HUDEP-2 (cell line): Measurements from ENCODE around the gene CFAP69.
"Not testable (repeated sequence)": the region's sequence is repeated elsewhere in the genome, so short reads cannot be mapped to it uniquely, and the experiment has no call there.

Experiments
- DNase-seq, 76 experiments: peaks; one replicate each; lab custom pipeline; 2025; ENCODE audit not compliant: unreplicated experiment in 76 of 76; lab: John Stamatoyannopoulos, UW

The CFAP69 gene

DNA sequence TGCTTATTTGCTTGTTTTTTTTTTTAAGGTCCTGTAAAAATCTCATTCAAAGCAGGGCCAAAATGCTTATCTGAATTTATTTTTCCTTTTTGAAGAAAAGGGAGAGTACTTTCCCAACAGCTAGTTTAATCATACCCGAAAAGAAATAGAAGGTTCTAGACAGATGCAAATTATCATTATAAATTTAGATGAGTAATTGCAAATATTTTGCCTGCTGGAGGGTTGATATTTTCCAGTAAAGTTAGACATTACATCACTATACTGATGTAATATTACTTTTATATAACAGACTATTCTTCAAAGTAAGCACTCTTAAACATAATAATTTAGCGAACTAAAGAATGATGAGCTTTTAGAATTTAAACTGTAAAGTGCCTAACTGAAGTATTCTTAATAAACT, 14.1 kb upstream of the CFAP69 start:
- no peak for DNase-seq

DNA sequence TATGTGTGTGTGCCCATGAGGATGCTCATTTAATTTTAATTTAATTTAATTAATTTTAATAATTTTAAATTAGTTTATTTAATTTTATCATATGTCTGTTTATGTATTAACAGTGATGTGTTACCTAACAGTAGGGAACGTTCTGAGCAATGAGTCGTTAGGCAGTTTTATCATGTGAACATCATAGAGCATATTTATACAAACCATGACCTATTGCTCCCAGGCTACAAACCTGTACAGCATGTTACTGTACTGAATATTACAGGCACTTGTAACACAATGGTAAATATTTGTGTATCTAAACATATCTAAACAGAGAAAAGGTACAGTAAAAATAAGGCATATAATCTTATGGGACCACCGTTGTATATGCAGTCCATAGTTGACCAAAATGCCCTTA, 13.7 kb upstream of the CFAP69 start:
- no peak for DNase-seq

DNA sequence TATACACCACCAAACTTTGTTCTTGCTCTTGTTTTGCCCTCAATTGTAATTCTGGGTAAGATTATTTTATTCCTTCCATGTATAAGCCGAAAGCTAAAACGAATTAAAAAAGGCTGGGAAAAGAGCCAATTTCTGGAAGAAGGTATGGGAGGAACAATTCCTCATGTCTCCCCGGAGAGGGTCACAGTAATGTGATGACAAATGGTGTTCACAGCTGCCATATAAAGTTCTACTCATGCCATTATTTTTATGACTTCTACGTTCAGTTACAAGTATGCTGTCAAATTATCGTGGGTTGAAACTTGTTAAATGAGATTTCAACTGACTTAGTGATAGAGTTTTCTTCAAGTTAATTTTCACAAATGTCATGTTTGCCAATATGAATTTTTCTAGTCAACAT, 12.5 kb upstream of the CFAP69 start:
- no peak for DNase-seq

DNA sequence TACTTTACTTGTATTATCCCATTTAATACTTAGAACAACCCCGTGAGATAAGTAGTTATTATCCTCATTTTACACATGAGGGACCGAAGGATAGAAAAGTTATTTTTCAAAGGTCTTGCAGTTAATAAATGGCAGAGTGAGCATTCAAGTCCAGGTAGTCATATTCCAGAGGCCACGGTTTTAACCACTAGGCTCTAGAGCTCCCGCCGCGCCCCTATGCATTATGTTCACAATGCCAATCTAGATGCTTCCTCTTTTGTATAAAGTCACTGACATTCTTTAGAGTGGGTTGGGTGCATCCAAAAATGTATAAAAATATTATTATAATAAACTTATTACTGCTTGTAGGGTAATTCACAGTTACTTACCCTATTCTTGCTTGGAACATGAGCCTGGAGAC, 11.4 kb upstream of the CFAP69 start:
- no peak for DNase-seq

DNA sequence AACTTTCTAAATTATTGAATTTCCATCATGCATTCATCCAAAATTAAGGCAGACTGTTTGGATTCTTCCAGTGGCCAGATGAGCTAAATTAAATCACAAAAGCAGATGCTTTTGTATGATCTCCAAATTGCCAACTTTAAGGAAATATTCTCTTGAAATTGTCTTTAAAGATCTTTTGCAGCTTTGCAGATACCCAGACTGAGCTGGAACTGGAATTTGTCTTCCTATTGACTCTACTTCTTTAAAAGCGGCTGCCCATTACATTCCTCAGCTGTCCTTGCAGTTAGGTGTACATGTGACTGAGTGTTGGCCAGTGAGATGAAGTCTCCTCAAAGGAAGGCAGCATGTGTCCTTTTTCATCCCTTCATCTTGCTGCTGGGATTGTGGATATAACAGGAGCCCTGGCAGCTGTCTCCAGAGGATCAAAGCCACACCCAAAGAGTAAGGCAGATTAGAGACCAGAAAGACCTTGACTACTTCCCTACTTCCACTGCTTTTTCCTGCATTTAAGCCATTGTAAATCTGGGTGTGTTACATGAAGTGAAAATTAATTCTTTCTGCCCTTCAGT, 8.2 kb upstream of the CFAP69 start:
- no peak for DNase-seq

DNA sequence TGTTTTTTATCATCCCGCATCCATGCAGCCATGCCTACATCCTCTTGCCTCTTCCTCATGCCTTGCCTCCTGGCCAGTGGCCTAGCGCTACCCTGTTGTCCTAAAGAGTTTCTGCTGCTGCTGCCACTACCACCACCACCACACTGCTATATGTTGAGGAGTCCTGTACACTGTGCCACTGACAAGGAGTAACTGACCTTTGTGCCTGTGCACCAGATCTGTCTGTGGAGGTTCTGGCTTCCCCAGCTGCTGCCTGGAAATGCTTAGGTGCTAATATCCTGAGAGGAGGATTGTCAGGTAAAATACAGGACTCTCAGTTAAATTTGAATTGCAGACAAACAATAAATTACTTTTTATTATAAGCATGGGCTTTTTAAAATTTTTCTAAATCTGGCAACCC, 7.0 kb upstream of the CFAP69 start:
- no peak for DNase-seq

DNA sequence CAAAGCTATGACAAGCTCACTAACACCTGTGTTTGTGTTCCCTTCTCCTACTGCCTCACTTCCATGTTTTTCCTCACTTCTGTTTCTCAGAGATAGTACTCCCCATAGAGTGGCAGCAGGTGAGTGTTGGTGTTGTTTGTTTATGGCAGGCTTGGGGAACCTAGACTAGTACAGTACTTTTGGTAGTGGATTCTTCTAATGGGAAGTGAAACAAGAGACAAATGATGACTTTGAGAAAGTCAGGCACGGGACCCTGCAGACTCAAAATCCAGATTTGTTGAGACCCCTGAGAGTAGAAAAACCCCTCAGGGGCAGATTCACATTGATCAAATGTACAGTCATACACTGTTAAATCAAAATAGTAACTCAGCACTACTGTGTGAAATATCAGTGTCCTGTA, 6.4 kb upstream of the CFAP69 start:
- DNase-seq, result no peak

DNA sequence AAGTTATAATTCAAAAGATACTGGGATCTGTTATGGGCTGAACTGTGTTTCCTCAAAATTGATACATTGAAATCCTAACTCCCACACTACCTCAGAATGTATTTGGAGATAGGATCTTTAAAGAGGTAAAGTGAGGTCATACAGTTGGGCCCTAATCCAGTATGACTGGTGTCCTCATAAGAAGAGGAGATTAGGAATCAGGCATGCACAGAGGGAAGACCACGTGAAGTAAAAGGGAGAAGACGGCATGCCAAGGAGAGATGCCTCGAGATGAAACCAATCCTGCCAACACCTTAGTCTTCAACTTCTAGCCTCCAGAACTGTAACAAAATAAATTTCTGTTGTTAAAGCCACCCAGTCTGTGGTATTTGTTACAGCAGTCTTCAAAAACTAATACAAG, 5.9 kb upstream of the CFAP69 start:
- peak in 1 of 76 experiments; percentile 3 for DNase-seq

DNA sequence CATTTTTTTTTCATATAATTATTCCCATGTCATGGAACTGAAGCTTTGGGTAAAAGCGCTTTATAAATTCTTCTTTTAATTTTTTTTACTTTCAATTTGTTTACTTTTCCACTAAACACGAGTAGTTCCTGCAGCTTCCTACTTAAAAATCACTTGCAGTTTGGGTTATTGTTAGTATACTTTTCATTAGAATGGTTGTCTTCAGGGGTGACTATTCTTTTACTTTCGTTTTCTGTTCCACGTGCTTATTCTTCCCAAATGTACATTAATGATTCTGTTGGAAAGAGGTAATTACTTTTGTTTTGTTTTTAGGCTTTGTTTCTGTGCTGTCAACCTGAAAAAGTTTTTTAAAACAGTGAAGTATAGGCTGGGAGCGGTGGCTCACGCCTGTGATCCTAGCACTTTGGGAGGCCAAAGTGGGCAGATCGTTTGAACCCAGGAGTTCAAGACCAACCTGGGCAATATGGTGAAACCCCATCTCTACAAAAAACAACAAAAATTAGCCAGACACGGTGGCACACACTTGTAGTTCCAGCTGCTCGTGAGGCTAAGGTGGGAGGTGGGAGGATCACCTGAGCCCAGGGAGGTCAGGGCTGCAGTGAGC, 5.2 kb upstream of the CFAP69 start:
- DNase-seq, result no peak

DNA sequence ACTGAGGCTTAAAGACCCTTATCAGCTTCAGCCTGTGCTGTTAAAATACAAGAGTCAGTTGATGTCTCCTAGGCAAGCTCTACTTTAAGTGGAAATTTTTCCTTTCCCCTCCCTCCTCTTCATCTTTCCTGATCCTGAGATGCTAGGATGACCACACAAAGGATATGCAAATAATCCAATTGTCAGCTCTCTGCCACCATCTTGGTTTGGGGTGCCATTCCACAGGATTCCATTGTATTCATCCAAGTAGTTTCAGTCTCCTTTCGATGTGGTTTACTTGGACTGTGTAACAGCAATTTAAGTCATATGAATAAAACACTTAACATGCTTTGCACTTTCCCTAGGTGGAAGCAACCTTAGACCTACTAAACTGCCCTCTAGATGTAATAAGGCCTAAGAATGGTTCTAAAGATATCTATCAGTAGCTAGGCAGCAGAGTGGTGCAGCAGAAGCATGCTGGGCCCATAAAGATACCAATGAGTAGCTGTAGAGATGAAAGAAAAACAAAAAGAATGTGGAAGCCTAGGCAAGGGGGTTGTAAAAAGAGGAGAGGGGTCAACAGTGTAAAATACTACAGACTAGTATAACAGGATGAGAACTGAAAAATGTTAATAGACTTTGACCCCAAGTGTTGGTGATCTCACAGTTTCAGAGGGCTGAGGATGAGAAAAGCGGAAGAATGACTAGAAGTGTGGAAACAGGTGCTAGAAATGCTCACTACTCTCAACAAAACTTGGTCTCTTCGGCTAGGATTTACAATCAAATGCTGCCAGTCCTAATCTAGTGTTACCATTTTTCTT, 2.4 kb upstream of the CFAP69 start:
- peak in 1 of 76 experiments; percentile 0 for DNase-seq

DNA sequence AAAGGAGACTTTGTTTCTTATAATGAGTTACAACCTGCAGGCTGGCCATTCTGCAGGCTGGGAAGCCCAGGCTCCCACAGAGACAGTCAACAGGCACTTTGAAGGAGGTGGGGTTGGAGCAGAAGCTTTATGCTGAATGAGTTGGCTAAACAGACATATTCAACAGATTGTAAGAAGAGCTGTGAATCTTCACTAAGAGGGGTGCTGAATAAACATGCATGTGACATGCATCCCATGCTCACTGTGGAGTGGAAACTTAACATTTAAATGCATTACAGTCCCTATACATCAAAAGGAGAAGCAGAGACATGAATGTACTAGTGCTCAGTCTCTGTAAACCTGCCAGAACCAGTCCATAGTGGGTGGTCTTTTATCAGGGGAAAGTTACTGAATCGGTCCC, 1.4 kb upstream of the CFAP69 start:
- no peak for DNase-seq

DNA sequence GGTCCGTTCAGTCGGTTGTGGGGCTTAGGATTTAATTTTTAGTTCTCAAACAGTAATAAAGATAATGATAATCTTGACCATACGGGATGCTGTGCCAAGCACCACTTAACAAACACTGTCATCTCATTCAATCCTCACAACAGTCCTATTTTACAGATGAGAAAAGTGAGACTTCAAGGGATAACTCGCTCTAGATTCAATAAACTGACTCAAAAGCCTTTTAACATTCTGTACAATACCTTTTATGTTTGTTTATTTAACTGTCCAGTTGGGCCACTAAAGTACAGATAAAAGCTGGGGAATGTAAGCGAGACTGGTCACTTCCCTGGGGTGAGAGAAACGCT, 437 bp upstream of the CFAP69 start:
- no peak for DNase-seq

DNA sequence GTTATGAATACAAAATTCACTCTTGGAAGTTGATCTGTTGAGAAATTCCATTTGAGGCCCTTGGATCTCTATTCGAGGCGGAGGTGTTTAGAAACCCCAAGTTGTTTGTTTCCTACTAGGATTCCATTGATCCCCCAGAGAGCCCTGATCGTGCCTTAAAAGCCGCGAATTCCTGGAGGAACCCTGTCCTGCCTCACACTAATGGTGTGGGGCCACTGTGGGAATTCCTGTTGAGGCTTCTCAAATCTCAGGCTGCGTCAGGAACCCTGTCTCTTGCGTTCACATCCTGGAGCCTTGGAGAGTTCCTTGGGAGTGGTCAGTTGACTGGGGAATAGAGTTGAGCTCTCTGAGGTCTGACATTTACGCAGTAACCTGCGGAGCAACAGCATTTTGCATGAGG, 1.2 kb downstream of the CFAP69 start:
- DNase-seq, result no peak

DNA sequence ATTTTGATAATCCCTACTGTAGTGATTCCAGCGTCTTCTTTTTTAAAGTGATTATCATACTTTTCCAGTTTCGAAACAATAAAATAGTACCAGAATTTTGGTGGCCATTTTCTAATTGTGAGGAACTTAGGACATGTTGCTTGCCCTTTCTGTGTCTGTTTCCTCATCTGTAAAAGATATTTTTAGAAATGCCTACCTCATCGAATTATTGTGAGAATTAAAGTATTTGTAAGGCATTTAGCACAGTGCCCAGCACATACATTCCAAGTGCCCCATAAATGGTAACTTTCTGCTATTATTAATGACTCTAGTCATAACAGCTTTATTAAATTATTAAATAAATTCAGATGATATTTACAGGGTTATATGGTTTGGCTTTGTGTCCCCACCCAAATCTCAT, 3.7 kb downstream of the CFAP69 start:
- DNase-seq, result no peak

DNA sequence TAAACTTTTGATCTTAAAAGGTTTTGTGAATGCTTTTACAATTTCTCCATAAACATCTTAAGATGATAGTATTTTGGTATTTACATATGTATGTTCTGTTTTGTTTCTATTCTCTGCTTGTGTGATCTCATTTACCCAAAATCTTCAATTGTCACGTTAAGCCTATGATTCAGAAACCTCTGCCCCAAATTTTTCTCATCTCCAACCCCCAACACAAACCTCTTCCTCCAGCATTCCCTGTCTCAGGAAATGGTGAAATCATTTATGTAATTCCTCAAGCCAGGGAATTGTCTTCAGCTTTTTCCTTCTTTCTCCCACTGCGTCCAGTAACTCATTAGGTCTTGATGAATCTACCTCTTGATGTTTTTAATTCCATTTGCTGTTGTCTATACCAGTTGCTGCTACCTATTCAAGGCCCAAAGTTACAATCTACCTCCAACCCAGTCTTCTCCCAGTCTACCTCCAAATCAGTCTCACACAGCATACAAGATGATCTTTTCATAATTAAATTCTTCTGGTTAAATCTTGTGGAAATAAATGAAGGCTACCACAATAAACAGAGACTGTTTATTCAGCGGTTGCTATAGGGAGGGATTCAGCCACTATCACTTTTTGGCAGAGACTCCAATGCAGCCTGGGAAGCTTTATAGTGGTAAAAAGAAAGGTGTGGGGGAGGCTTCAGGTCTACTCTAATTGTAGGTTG, 5.8 kb downstream of the CFAP69 start:
- DNase-seq, result no peak

DNA sequence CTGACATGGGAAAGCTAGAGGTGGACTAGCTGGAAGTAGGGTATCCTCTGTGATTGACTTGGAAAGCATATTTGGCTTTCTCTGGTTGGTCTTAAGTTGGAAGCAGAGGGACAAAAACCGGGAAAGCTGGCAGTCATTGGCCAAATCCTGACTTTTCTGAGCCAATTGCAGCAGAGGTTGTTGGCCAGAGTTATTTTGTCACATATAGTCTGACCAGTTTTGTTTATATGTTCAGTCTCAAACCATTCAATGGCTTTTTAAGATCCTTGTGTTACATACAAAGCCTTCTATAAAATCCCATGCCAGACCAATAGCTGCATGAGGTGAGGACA, 6.3 kb downstream of the CFAP69 start:
- no peak for DNase-seq

DNA sequence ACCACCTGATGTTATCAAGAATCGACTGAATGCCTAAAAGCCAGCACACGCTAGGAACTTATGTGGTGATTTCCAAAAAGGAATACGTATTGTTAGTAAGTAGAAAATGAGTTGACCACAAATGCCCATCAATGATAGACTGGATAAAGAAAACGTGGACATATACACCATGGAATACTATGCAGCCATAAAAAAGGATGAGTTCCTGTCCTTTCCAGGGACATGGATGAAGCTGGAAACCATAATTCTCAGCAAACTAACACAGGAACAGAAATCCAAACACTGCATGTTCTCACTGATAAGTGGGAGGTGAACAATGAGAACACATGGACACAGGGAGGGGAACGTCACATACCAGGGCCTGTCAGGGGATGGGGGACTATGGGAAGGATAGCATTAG, 11.0 kb downstream of the CFAP69 start:
- DNase-seq, result not testable (repeated sequence)

DNA sequence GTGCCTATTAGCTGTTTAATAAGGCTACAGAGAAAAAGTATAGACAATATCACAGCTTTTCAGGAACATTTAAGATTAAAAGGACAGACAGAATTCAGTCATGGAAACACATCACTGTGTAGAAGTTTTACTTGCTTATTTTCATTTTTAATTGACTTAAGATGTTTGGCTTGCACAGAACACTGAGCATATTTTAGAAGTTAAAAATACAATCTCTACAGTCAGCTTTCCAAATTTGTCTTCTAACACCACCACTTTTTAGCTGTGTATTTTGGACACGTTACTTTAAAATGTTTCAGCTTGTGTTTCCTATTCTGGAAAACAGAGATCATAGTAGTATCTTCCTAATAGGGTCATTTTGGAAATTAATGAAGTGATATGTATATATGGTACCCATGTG, 11.8 kb downstream of the CFAP69 start:
- no peak for DNase-seq

DNA sequence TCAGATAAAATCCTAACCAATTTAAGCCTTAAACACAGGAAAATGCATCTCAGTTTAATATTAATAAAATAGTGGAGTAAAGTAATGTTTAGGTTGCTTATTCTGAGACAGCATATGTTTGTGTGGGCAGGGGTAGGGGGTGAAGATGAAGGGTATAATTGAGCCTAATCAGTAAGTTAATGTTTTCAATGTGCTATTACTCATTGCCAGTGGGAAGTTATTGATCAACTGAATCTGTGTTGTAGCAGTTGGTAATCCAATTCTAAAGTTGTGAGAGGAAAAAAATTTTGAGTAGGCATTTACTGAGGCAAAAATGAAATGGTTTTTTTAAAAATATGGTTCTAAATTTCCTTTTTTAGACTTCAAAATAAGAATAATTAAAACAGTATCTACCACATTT, 16.5 kb downstream of the CFAP69 start:
- no peak for DNase-seq

DNA sequence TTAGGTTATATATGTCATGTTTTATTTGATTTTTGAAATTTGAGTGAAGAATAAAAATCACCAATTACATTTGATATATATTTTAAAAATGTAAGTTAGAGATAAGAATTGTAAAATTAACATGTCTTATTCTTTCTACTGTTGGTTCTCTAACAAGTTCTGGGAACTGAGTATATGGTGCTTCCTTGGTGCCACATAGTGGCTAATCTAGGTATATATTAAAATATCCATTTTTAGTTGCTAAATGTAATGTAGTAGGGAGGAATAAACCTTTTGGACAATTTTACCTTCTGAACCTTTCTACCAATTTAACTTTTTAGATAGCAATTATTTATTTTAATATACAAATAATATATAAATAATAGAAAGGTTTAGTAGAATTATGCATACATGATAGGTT, 17.5 kb downstream of the CFAP69 start:
- no peak for DNase-seq

DNA sequence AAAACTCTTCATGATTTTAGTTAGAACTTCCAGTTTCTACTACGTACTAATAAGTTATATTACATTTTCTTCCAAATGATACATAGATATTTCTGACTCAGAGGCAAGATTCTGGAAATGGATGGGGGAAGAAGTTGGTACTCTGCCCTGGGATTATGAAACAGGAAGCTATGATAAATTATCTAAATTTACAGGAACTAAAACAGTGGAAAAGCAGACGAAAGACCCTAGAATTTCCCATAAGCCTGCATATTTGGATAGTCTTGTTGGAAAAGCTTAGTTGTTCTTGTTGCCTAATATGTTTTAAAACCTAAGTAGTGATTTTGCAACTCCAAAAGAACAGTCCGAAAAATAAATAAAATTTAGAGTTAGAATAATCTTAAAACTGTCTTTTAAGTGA, 21.8 kb downstream of the CFAP69 start:
- no peak for DNase-seq

DNA sequence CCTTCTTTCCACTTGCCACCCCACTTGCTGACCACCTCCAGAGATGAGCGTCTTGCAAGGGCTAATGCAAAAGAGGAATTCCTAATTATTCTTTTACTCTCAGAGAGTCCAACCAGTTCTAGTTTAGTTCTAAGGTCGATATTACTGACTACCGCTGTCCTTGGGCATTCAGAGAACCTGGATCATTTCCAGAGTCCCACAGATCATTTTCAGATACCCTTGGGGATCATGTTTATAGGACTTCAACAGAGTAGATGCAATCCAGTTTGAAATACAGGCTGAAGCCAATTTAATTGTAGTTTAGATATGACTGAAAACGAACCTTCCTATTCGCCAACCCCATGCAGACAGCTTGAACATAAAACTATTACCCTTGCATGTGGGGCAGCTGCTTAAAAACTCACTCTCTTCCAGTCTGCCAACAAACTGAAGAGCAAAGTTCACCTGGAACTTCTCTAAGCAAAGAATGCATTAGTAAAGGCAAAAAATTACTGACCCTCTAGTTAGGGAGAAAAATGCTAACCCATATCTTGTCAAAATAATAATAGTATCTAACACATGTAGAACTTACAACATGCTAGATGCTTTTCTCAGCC, 22.4 kb downstream of the CFAP69 start:
- no peak for DNase-seq
